OCI-LY3 (cell line): ENCODE results near the gene DLK1.

Experiments used
- EZH2phosphoT487 ChIP-seq: fragments of 200-600 bp; shearing (Covaris generic); IDR thresholded peaks from 2 replicates; pipeline ENCODE4 v1.6.1; 2018; ENCODE audit warnings: antibody characterized with exemption, mixed run types, low read depth
- TF ChIP-seq, protein P1 (sequence below): fragments of 200-600, 300-600 bp; sonication (generic); IDR thresholded peaks from 2 replicates; pipeline ENCODE4 v1.5.1; 2014; ENCODE audit warnings: antibody characterized with exemption, low read length, low read depth

DNA sequence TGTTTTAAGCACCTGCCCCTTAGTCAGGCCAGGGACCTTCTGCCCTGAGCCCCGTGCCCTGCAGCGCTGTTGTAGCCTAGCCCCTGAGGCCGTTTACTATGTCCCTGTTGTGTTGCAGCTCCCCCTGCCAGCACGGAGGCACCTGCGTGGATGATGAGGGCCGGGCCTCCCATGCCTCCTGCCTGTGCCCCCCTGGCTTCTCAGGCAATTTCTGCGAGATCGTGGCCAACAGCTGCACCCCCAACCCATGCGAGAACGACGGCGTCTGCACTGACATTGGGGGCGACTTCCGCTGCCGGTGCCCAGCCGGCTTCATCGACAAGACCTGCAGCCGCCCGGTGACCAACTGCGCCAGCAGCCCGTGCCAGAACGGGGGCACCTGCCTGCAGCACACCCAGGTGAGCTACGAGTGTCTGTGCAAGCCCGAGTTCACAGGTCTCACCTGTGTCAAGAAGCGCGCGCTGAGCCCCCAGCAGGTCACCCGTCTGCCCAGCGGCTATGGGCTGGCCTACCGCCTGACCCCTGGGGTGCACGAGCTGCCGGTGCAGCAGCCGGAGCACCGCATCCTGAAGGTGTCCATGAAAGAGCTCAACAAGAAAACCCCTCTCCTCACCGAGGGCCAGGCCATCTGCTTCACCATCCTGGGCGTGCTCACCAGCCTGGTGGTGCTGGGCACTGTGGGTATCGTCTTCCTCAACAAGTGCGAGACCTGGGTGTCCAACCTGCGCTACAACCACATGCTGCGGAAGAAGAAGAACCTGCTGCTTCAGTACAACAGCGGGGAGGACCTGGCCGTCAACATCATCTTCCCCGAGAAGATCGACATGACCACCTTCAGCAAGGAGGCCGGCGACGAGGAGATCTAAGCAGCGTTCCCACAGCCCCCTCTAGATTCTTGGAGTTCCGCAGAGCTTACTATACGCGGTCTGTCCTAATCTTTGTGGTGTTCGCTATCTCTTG, 7.6 kb downstream of the DLK1 start:
- TF ChIP-seq, protein P1, sequence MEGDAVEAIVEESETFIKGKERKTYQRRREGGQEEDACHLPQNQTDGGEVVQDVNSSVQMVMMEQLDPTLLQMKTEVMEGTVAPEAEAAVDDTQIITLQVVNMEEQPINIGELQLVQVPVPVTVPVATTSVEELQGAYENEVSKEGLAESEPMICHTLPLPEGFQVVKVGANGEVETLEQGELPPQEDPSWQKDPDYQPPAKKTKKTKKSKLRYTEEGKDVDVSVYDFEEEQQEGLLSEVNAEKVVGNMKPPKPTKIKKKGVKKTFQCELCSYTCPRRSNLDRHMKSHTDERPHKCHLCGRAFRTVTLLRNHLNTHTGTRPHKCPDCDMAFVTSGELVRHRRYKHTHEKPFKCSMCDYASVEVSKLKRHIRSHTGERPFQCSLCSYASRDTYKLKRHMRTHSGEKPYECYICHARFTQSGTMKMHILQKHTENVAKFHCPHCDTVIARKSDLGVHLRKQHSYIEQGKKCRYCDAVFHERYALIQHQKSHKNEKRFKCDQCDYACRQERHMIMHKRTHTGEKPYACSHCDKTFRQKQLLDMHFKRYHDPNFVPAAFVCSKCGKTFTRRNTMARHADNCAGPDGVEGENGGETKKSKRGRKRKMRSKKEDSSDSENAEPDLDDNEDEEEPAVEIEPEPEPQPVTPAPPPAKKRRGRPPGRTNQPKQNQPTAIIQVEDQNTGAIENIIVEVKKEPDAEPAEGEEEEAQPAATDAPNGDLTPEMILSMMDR = no peak
- no peak for TF ChIP-seq EZH2phosphoT487
